H1 (cell line): ENCODE data around the gene PMM2. TPM values are rescaled to one million over a fixed set of nuclear protein-coding genes. Genes with fewer than 3 reads are reported as not detected.

Experiments used
- ASH2L ChIP-seq: fragments of 200-600, 300-600 bp; sonication (generic); IDR thresholded peaks from one replicate; pipeline ENCODE4 v1.7.1; 2017; ENCODE audit warnings: low read length
- EP300 ChIP-seq, 2 experiments: IDR thresholded peaks; 1 replicate in 1 of 2; 2 replicates in 1 of 2; pipeline ENCODE4 v1.6.1; 2011 to 2012; ENCODE audit warnings: low read depth in 2 of 2, low read length in 2 of 2, mild to moderate bottlenecking in 2 of 2, borderline replicate concordance in 1 of 2, inconsistent platforms in 1 of 2, moderate library complexity in 1 of 2
- polyA plus RNA-seq, 7 experiments: library from polyadenylated mRNA; depleted of rRNA in 3 of 7; stranded (reverse) in 5 of 7; unstranded in 2 of 7; fragments of >200 nt in 5 of 7; fragments of 200-250 nt in 2 of 7; gene quantifications; 1 replicate in 5 of 7; 2 replicates in 1 of 7; 4 replicates in 1 of 7; pipeline versions ENCODE4 v1.2.1 to v1.2.3, GENCODE V29; 2011 to 2013; ENCODE audit warnings: missing spikeins in 2 of 7, mixed read lengths in 2 of 7
- total RNA-seq: library from RNA; stranded (reverse); fragmentation: NEBNext Ultra II Directional; extraction: Animal tissue kit (Norgen Biotek cat#: 25700); gene quantifications from 2 replicates; pipeline ENCODE4 v1.2.1, GENCODE V29; 2021
- TF ChIP-seq, protein P1 (sequence below): fragments of 300-600 bp; sonication (generic); IDR thresholded peaks from 2 replicates; pipeline ENCODE4 v1.7.1; 2012; ENCODE audit warnings: low read length, moderate library complexity, mild to moderate bottlenecking, inconsistent platforms; ENCODE audit not compliant: insufficient replicate concordance
- TF ChIP-seq, protein P2 (sequence below): IDR thresholded peaks from 2 replicates; pipeline ENCODE4 v1.6.1; 2012; ENCODE audit warnings: low read length, inconsistent platforms
- TF ChIP-seq, protein P3 (sequence below): IDR thresholded peaks from 2 replicates; pipeline ENCODE4 v1.6.1; 2012; ENCODE audit warnings: inconsistent platforms

The PMM2 gene
- total and polyA plus RNA-seq, 2 of the 8 experiments (the other 6 are each of a cell fraction or from before 2014, with no cell fraction given) = 26.2 to 49.4 TPM

DNA sequence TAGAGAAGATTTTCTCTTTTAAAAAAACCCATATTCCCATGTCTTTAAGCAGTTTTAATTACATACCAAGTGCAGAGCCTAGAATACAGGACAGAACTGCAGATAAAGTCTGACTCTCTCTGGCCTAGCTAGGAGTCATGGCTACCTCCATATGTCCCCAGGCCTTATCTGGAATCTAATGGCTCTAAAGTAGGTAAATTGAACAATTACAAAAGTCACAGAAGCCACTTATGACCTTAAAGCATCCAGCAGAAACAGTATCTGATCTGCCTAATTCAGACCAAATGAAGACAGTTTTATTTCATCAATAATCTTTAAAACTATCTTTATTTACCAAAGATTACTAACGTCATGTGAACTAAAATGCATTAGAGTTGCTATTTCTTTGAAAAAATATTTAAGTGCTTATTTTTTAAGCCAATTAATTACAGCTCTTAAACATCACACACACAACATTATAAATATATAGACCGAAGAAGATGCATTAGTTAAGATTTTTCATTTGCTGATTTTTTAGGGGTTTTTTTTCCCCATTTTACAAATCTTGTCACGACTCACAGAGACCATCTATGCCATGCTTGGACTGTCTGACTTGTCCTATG lies 28.7 kb downstream of the PMM2 start (continued):
- TF ChIP-seq, protein P1, sequence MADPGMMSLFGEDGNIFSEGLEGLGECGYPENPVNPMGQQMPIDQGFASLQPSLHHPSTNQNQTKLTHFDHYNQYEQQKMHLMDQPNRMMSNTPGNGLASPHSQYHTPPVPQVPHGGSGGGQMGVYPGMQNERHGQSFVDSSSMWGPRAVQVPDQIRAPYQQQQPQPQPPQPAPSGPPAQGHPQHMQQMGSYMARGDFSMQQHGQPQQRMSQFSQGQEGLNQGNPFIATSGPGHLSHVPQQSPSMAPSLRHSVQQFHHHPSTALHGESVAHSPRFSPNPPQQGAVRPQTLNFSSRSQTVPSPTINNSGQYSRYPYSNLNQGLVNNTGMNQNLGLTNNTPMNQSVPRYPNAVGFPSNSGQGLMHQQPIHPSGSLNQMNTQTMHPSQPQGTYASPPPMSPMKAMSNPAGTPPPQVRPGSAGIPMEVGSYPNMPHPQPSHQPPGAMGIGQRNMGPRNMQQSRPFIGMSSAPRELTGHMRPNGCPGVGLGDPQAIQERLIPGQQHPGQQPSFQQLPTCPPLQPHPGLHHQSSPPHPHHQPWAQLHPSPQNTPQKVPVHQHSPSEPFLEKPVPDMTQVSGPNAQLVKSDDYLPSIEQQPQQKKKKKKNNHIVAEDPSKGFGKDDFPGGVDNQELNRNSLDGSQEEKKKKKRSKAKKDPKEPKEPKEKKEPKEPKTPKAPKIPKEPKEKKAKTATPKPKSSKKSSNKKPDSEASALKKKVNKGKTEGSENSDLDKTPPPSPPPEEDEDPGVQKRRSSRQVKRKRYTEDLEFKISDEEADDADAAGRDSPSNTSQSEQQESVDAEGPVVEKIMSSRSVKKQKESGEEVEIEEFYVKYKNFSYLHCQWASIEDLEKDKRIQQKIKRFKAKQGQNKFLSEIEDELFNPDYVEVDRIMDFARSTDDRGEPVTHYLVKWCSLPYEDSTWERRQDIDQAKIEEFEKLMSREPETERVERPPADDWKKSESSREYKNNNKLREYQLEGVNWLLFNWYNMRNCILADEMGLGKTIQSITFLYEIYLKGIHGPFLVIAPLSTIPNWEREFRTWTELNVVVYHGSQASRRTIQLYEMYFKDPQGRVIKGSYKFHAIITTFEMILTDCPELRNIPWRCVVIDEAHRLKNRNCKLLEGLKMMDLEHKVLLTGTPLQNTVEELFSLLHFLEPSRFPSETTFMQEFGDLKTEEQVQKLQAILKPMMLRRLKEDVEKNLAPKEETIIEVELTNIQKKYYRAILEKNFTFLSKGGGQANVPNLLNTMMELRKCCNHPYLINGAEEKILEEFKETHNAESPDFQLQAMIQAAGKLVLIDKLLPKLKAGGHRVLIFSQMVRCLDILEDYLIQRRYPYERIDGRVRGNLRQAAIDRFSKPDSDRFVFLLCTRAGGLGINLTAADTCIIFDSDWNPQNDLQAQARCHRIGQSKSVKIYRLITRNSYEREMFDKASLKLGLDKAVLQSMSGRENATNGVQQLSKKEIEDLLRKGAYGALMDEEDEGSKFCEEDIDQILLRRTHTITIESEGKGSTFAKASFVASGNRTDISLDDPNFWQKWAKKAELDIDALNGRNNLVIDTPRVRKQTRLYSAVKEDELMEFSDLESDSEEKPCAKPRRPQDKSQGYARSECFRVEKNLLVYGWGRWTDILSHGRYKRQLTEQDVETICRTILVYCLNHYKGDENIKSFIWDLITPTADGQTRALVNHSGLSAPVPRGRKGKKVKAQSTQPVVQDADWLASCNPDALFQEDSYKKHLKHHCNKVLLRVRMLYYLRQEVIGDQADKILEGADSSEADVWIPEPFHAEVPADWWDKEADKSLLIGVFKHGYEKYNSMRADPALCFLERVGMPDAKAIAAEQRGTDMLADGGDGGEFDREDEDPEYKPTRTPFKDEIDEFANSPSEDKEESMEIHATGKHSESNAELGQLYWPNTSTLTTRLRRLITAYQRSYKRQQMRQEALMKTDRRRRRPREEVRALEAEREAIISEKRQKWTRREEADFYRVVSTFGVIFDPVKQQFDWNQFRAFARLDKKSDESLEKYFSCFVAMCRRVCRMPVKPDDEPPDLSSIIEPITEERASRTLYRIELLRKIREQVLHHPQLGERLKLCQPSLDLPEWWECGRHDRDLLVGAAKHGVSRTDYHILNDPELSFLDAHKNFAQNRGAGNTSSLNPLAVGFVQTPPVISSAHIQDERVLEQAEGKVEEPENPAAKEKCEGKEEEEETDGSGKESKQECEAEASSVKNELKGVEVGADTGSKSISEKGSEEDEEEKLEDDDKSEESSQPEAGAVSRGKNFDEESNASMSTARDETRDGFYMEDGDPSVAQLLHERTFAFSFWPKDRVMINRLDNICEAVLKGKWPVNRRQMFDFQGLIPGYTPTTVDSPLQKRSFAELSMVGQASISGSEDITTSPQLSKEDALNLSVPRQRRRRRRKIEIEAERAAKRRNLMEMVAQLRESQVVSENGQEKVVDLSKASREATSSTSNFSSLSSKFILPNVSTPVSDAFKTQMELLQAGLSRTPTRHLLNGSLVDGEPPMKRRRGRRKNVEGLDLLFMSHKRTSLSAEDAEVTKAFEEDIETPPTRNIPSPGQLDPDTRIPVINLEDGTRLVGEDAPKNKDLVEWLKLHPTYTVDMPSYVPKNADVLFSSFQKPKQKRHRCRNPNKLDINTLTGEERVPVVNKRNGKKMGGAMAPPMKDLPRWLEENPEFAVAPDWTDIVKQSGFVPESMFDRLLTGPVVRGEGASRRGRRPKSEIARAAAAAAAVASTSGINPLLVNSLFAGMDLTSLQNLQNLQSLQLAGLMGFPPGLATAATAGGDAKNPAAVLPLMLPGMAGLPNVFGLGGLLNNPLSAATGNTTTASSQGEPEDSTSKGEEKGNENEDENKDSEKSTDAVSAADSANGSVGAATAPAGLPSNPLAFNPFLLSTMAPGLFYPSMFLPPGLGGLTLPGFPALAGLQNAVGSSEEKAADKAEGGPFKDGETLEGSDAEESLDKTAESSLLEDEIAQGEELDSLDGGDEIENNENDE = no peak
- TF ChIP-seq, protein P2, sequence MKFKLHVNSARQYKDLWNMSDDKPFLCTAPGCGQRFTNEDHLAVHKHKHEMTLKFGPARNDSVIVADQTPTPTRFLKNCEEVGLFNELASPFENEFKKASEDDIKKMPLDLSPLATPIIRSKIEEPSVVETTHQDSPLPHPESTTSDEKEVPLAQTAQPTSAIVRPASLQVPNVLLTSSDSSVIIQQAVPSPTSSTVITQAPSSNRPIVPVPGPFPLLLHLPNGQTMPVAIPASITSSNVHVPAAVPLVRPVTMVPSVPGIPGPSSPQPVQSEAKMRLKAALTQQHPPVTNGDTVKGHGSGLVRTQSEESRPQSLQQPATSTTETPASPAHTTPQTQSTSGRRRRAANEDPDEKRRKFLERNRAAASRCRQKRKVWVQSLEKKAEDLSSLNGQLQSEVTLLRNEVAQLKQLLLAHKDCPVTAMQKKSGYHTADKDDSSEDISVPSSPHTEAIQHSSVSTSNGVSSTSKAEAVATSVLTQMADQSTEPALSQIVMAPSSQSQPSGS = no peak
- TF ChIP-seq ASH2L = no peak
- TF ChIP-seq, protein P3, sequence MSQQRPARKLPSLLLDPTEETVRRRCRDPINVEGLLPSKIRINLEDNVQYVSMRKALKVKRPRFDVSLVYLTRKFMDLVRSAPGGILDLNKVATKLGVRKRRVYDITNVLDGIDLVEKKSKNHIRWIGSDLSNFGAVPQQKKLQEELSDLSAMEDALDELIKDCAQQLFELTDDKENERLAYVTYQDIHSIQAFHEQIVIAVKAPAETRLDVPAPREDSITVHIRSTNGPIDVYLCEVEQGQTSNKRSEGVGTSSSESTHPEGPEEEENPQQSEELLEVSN = no peak
- TF ChIP-seq EP300 (IDR thresholded peaks at IDR 0.05; ENCODE audit: borderline replicate concordance in 1 of 2, low read depth in 2 of 2, low read length in 2 of 2) = no peak
- TF ChIP-seq, all 59 proteins: peak for 0
